Stimulated activated CD8-positive, alpha-beta memory T cell treated with anti-CD3 and anti-CD28 coated beads, Interleukin-15, amount 100 ng/mL, for 1 hour (primary cell): ENCODE results near the gene SP9.
A peak's percentile ranks its signal among the peaks of the same experiment; 100 is the strongest.

Source experiments
- DNase-seq: peaks from one replicate; pipeline ENCODE4 v3.0.0-alpha.2; 2020; ENCODE audit warnings: low read depth

Gene SP9

DNA sequence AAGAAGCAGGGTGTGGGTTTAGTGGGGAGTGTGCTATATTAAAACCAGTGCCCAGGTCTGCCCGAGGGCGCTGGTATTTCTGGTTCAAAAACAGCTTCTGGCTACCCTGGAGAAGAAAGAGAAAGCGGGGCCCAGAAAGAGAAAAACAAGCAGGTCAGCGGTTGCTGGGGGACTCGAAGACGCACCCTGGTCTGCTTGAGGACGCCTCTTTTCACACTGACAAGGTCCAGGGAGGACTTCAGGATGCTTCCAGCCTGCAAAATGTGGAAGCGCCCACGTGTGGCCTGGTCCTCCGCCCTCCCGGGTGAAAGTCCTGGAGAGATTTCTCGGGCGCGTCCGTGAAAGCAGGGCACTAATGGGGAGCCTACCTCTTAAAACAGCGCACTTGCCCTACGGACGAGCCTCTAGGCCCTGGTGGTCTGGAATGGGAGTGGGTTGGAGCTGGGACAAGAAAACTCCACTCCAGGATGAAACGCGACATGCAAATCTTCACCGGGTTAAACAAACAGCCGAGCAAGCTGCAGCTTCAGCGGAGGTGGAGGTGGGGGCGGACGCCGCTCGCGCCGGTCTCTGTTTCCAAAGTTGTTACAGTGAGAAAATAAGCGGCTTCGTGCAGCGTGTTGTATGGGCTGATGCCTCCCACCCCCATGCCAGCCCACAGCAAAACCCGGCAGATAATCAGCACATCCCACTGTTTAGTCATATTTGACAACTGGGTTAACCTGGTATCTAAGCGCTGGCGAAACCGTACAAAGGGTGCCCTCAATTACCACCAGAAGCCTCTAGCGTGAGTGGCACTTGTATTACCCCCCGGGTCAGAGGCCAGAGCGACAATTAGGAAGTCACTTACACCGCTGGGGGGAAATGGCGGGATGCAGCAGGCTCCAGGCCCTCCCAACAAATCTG is 1.1 kb upstream of the SP9 start:
- no peak for DNase-seq

DNA sequence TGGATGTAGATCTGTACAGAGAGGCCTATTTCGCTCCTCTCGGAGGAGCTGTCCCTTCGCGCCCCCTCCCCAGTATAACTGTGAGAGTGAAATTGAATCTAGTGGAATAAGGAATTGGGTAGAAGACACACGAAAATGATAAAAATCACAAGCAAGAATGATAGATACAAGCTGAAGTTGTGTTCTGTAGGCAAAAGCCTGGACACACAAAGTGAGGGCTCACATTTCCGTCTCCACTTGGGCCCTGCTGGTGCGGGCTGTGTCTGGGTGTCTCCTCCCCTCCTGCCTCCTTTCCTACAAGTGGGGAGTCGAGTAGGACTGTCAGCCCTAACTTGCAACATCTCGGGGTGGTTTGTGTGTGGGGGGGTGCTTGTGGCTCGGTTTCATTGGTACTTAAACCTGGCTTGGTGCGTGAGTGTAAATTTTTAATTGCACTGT is 457 bp upstream of the SP9 start:
- DNase-seq = no peak

DNA sequence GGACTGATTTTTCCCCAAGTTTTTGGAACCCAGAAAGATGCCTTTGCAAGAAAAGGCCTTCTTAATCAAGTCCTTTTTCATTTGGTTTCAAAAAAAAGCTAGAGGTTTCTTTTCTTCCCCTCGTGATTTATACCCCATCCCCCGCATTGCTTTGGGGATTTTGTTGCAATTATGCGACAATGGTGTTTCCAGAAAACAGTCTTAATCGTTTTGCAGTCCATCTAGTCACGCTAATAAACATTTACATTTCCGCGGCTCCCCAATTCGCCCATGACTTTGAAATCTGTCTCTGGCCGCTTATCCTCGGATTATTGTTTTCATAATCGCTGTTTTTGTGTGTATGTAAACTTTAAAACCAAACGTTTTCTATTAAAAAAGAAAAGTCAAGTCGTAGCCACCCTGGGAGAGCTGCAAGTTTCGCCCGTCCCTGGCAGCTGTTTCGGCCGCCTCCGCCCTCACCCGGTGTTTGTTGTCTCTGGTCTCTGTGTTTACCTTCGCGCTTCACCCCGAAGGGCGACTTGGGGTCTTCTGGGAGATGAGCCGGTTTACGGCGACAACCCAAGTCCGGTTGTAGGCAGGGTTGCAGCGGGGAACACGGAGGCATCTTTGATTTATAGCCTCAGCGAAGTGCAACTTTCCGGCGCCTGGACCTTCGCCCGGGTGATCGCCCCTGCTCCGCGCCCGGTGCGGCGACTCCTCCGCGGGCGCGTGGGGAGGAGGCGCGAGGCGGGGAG is 667 bp downstream of the SP9 start:
- no peak for DNase-seq

DNA sequence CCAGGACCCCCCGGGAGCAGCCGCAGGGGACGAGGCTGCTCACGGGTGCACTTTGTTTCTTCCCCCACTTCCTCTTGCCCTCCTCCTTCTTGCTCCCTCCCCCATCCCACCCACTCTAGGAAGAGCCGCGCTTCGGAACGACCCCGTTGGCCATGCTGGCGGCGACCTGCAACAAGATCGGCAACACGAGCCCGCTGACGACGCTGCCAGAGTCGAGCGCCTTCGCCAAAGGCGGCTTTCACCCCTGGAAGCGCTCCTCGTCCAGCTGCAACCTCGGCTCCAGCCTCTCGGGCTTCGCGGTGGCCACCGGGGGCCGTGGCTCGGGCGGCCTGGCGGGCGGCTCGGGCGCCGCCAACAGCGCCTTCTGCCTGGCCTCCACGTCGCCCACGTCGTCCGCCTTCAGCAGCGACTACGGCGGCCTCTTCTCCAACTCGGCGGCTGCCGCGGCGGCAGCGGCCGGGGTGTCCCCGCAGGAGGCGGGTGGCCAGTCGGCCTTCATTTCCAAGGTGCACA is 1.3 kb downstream of the SP9 start:
- no peak for DNase-seq

DNA sequence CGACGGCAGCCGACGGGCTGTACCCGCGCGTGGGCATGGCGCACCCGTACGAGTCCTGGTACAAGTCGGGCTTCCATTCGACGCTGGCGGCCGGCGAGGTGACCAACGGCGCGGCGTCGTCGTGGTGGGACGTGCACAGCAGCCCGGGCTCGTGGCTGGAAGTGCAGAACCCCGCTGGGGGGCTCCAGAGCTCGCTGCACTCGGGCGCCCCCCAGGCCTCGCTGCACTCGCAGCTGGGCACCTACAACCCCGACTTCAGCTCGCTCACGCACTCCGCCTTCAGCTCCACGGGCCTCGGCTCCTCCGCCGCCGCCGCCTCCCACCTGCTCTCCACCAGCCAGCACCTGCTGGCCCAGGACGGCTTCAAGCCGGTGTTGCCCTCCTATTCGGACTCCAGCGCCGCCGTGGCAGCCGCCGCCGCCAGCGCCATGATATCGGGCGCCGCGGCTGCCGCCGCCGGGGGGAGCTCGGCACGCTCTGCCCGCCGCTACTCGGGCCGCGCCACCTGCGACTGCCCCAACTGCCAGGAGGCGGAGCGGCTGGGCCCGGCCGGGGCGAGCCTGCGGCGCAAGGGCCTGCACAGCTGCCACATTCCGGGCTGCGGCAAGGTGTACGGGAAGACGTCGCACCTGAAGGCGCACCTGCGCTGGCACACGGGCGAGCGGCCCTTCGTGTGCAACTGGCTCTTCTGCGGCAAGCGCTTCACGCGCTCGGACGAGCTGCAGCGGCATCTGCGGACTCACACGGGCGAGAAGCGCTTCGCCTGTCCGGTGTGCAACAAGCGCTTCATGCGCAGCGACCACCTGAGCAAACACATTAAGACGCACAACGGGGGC is 2.0 kb downstream of the SP9 start:
- no peak for DNase-seq

DNA sequence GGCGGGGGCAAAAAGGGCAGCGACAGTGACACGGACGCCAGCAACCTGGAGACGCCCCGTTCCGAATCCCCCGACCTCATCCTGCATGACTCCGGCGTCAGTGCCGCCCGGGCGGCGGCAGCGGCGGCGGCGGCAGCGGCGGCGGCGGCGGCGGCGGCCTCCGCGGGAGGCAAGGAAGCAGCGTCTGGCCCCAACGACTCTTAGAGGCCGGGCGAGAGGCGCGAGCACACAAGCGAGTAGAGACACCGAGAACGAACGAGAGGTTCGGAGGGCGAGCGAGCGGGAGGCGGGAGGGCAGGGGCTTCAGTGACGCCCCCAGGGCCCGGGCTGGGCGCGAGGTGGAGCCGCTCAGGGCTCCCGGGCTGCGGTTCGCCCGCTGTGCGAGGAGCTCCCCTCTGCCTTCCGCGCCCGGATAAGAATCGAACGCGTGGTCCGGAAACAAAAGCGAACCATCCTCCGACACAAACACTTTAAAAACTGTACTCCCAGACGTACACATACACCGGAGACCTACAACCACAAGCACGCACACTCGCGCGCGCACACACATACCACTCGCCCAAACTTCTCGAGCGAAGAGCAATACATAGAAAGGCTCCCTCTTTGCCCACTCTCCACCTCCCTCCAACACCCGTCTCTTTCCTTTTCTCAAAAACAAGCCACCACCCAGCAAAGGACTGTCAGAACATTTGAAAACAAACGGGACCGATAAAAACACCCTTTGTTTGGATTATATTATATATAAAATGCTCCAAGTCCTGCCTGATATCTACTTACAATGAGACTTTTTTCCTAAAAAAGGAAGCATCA is 2.8 kb downstream of the SP9 start:
- no peak for DNase-seq

DNA sequence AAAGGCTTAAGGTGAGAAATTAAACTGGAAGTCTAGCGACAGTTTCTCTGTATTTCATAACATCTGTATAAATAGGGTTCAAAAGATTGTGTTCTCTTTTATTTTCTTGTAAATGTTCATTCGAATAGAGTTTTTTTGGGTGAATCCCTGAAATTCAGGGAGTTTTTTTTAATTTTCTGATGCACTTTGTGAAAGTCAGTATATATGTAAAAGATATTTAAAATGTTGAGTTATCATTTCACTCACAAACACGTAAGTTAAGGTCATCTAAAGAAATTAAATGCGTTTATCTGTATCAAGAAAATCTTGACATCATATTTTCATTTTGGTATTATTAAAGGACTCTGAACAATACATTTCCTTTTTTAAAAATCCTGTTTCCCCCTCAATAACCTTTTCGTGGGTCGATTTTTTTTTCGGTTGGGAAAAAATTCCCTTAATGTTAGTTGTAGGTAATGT is 3.4 kb downstream of the SP9 start:
- DNase-seq = no peak

DNA sequence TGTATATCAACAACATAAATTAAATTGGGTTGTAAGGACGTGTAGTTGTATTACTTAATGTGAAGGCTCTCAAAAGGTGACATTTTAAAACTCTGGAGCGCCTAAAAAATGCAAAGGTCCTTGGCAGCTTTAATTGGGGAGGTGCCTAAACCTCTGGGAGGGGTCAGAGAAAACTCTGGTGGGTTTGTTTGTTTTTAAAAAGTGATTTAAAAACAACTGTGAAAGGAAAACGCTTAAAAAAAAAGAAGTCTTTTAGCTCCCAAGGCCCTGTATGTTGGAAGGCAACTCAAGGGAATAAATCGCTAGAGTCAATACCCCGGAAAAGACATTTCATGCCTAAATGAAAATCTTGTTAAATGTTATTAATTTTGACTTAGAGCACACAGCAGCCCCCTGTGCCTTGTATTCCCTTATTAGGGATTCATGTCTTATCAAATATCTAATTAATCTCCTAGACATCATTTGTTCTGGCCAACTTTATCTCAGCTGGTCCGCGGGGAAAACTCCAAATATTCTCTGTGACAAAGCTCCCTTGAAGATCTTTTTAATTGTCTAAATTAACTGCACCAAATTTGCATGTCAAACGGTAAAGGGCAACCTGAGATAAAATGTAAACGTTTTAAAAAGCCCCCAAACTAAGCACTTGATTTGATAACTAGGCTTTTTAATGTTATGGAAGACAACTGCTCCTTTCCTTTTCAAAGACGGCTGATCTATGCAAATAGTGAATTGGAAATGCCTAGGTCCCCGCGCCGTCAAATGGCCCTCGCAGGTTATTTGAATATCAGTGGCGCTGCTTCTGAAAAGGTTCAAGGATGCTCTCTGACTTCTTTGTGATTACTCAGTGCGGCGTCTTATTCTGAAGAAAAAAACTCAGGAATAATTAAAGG is 4.2 kb downstream of the SP9 start:
- DNase-seq = no peak

- no peak for DNase-seq
Observed at GRCh38 chr2:174339561-174340399, 5.0 kb downstream of the SP9 start.

- no peak for DNase-seq
Observed at GRCh38 chr2:174340400-174341292, 5.9 kb downstream of the SP9 start.

GRCh38 chr2:174341293-174341994 is 6.7 kb downstream of the SP9 start:
- peak; percentile 77 for DNase-seq

- no peak for DNase-seq
Observed at GRCh38 chr2:174341995-174342685, 7.4 kb downstream of the SP9 start.

- DNase-seq = no peak
Observed at GRCh38 chr2:174342686-174343342, 8.1 kb downstream of the SP9 start.

GRCh38 chr2:174343343-174343622 is 8.5 kb downstream of the SP9 start:
- DNase-seq = no peak

GRCh38 chr2:174343623-174344455 is 9.1 kb downstream of the SP9 start:
- no peak for DNase-seq
